Measurements from ENCODE around the gene KRT13. TPM values are rescaled to one million over a fixed set of nuclear protein-coding genes. Genes with fewer than 3 reads are reported as not detected.

The KRT13 gene
- total and polyA plus RNA-seq, 8 donors: 0.17 to 29.1 (median 0.48) TPM; not detected in 2

DNA sequence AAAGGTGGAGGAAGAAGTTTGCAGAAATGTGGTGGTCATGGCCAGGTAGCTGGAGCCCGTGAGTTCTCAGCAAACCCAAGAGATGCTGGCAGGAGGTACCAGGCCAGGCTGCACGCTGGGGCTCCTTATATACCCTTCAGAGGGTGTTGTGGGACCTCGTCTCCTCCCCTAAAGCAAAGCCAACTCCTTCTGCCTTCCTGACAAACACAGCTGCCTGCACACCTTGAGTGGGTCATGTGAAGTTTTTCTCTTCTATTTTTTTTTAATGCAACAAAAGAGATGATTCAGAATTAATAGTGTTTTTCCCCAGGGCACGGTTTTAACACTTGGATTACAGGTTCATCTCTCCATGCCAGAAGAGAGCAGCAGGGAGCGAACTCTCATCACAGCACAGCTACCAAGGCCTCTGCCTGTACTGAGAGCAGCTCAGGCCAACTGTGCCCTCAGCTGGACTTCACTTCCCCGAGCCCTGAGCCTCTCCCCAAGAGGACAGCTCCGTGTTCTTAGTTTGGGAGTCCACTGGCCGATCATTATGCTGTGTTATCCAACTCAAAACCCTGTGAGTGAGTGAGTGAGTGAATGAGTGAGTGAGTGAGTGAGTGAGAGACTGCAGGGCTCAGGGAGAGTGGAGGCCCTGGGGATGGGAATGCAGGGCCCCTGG, 13.5 kb upstream of the KRT13 start, which contains the start of gene KRT15:
KRT15 (minus strand) TSS at position 102 of the 661 bp plus-strand sequence; CDS start at position 39, 63 bp downstream.
- H3K9me3 ChIP-seq: no peaks in the 10 kb centered on the region
- H3K4me3 ChIP-seq: no peak within 1 kb of the TSS
- H3K27me3 ChIP-seq: peaks cover 0 to 29% of the 10 kb centered on the region in 2 donors
- DNase-seq: no peak
- TF ChIP-seq CTCF (IDR thresholded peaks at IDR 0.05): no peak
- peaks cover 0 to 16% of the 10 kb centered on the region in 2 donors for H3K4me1 ChIP-seq
- H3K27ac ChIP-seq: no peak within 1 kb of the TSS
- intact Hi-C loops (cut with DNase I): no loop called here
- peaks cover 0 to 3% of the 10 kb centered on the region in 2 donors for H3K36me3 ChIP-seq
- no peak for ATAC-seq

GRCh38 chr17:41518031-41518430, 12.6 kb upstream of the KRT13 start:
- intact Hi-C loops (cut with DNase I): no loop called here
- Histone ChIP-seq H3K27me3 (peaks cover 0 to 29% of the 10 kb centered on the region in 2 donors), H3K4me1 (peaks cover 0 to 13% of the 10 kb centered on the region in 2 donors), H3K9me3 (no peaks in the 10 kb centered on the region), H3K4me3 (no peak overlapping the region), H3K36me3 (no peaks in the 10 kb centered on the region), H3K27ac (no peak overlapping the region)
- DNase-seq (no peak), ATAC-seq (no peak)
- TF ChIP-seq CTCF (IDR thresholded peaks at IDR 0.05): no peak

DNA sequence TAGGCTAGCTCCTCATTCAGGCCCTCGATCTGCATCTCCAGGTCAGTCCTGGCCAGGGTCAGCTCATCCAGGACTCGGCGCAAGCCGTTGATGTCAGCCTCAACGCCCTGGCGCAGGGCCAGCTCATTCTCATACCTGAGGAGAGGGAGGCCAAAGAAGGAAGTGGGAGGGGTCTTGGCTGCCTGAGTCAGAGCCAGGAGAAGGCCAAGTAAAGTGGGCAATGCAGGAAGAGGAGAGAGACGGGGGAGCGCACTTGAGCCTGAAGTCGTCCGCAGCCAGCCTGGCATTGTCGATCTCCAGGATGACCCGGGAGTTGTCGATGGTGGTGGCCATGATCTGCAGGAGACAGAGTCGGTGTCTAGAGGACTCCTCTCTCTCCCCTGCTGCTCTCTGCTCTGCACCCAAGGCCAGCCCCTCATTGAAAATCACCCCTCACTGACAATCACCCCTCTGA, 11.4 kb upstream of the KRT13 start:
- H3K9me3 ChIP-seq: no peaks in the 10 kb centered on the region
- H3K27ac ChIP-seq: no peak overlapping the region
- peaks cover 0 to 28% of the 10 kb centered on the region in 2 donors for H3K27me3 ChIP-seq
- peaks cover 0 to 4% of the 10 kb centered on the region in 2 donors for H3K4me1 ChIP-seq
- no peak for TF ChIP-seq CTCF (IDR thresholded peaks at IDR 0.05)
- no peaks in the 10 kb centered on the region for H3K36me3 ChIP-seq
- ATAC-seq: peak; percentile 3
- peak in 2 of 4 donors; percentile 75 to 83 for DNase-seq
- no peak overlapping the region for H3K4me3 ChIP-seq
- intact Hi-C loops (cut with DNase I): no loop called here

DNA sequence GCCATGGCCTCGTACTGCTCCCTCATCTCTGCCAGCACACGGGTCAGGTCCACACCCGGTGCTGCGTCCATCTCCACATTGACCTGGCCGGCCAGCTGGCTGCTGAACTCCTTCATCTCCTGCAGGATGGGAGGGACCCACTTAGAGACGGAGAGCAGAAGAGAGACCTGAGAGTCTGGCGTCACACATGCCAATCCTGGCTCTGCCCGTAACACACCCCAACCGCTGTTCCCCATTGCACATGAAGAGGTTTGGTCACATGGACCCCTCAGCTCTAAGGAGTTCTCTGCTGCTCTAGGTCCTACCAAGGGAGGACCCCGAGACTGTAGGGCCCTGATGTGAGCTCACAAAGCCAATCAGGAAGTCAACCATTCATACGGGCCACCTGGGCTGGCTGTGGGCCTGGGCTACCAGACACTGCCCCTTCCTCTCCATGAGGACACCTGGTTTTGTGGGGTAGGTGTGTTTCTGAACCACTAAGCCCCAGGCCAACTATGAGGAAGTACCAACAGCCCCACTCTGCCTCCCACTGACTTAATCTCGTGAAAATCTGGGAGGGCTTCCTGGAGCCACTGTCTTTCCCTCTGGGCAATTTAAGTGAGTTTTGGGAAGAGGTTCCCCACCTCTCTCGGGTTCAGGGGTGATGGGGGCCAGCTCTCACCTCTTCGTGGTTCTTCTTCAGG, 10.9 kb upstream of the KRT13 start:
- Histone ChIP-seq H3K4me1 (no peaks in the 10 kb centered on the region), H3K27me3 (peaks cover 0 to 32% of the 10 kb centered on the region in 2 donors), H3K9me3 (no peaks in the 10 kb centered on the region), H3K4me3 (no peak overlapping the region), H3K27ac (no peak overlapping the region), H3K36me3 (no peaks in the 10 kb centered on the region)
- ATAC-seq (peak; percentile 52), DNase-seq (peak in 2 of 4 donors; percentile 61 to 69)
- intact Hi-C loops (cut with DNase I): no loop called here
- TF ChIP-seq CTCF (IDR thresholded peaks at IDR 0.05): no peak

DNA sequence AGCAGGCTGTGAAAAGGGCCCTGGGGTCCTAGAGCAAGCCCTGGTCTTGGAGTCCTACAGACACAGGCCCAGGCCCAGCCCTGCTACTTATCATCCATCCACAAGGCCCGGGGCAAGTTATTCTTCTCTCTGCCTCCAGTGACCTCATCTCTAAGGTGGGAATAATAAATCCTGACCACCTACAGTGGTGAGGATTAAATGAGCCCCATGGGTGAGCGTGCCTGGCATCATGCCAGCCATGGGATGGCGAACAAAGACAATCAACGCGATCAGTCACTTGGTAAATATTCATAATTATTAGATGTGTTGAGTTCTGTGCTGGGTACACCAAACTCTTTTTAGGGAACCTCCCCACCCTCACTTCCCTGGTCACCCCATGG, 7.7 kb upstream of the KRT13 start:
- no peaks in the 10 kb centered on the region for H3K36me3 ChIP-seq
- H3K4me3 ChIP-seq: no peak overlapping the region
- no peak overlapping the region for H3K27ac ChIP-seq
- DNase-seq: peak in 1 of 4 donors; percentile 29
- H3K9me3 ChIP-seq: no peaks in the 10 kb centered on the region
- TF ChIP-seq CTCF (IDR thresholded peaks at IDR 0.05): no peak
- no peaks in the 10 kb centered on the region for H3K4me1 ChIP-seq
- no peak for ATAC-seq
- H3K27me3 ChIP-seq: peaks cover 0 to 24% of the 10 kb centered on the region in 2 donors
- intact Hi-C loops (cut with DNase I): no loop called here
